Parathyroid adenoma (tissue), 2 donors: ENCODE results near the gene CACNA1C.
"Not testable (repeated sequence)": the region's sequence is repeated elsewhere in the genome, so short reads cannot be mapped to it uniquely, and the experiment has no call there.

Experiments used
- H2AFZ ChIP-seq: fragments of 300-600 bp; sonication (generic); one replicate; pipeline ENCODE4 v1.7.0; 2017; ENCODE audit warnings: antibody characterized with exemption, mild to moderate bottlenecking
- H3K27ac ChIP-seq: fragments of 300-600 bp; sonication (generic); one replicate; pipeline ENCODE4 v1.7.0; 2017
- H3K27me3 ChIP-seq: fragments of 300-600 bp; sonication (generic); one replicate; pipeline ENCODE4 v1.7.0; 2017; ENCODE audit warnings: low read length; ENCODE audit not compliant: control insufficient read depth, insufficient read depth
- H3K36me3 ChIP-seq: fragments of 300-600 bp; sonication (generic); one replicate; pipeline ENCODE4 v1.7.0; 2017; ENCODE audit warnings: low read length; ENCODE audit not compliant: control insufficient read depth, insufficient read depth
- H3K4me1 ChIP-seq: fragments of 300-600 bp; sonication (generic); one replicate; pipeline ENCODE4 v1.7.0; 2017; ENCODE audit warnings: control low read depth
- H3K4me2 ChIP-seq: fragments of 300-600 bp; sonication (generic); one replicate; pipeline ENCODE4 v1.7.0; 2017; ENCODE audit warnings: low read length
- H3K4me3 ChIP-seq: fragments of 300-600 bp; sonication (generic); one replicate; pipeline ENCODE4 v1.7.0; 2017; ENCODE audit warnings: low read depth, low read length
- H3K79me2 ChIP-seq: fragments of 300-600 bp; sonication (generic); one replicate; pipeline ENCODE4 v1.7.0; 2017; ENCODE audit warnings: control low read depth
- H3K9ac ChIP-seq: fragments of 300-600 bp; sonication (generic); one replicate; pipeline ENCODE4 v1.7.0; 2017; ENCODE audit warnings: mild to moderate bottlenecking
- H3K9me3 ChIP-seq: fragments of 300-600 bp; sonication (generic); one replicate; pipeline ENCODE4 v1.7.0; 2017; ENCODE audit warnings: low read length; ENCODE audit not compliant: control insufficient read depth
- CTCF ChIP-seq: fragments of 300-600 bp; sonication (generic); IDR thresholded peaks from one replicate; pipeline ENCODE4 v1.7.0; 2017; ENCODE audit warnings: antibody characterized with exemption, mild to moderate bottlenecking
- donor health status: primary hyperparathyroidism.

CACNA1C gene

GRCh38 chr12:2737656-2738241 lies 685.0 kb downstream of the CACNA1C start:
- TF ChIP-seq CTCF: no peak

GRCh38 chr12:2739069-2739468 lies 686.3 kb downstream of the CACNA1C start:
- H3K79me2 ChIP-seq: no peaks in the 10 kb centered on the region
- no peak overlapping the region for H3K9ac ChIP-seq
- H3K9me3 ChIP-seq: no peaks in the 10 kb centered on the region

More at GRCh38 chr12:2737656-2738241, 685.0 kb downstream of the CACNA1C start:
- H2AFZ ChIP-seq: no peak overlapping the region
- H3K27me3 ChIP-seq: no peaks in the 10 kb centered on the region
- H3K79me2 ChIP-seq: no peaks in the 10 kb centered on the region
- H3K9ac ChIP-seq: no peak overlapping the region
- no peak overlapping the region for H3K4me3 ChIP-seq
- no peaks in the 10 kb centered on the region for H3K36me3 ChIP-seq
- H3K27ac ChIP-seq: no peak overlapping the region
- H3K4me2 ChIP-seq: no peak overlapping the region
- H3K4me1 ChIP-seq: peaks cover 16% of the 10 kb centered on the region
- no peaks in the 10 kb centered on the region for H3K9me3 ChIP-seq

GRCh38 chr12:2739832-2740641 lies 687.2 kb downstream of the CACNA1C start:
- H3K79me2 ChIP-seq: no peaks in the 10 kb centered on the region
- no peaks in the 10 kb centered on the region for H3K27me3 ChIP-seq
- peak; percentile 65 for TF ChIP-seq CTCF
- no peak overlapping the region for H3K4me3 ChIP-seq
- no peaks in the 10 kb centered on the region for H3K9me3 ChIP-seq
- no peak overlapping the region for H3K9ac ChIP-seq
- H3K36me3 ChIP-seq: no peaks in the 10 kb centered on the region
- peaks cover 2% of the 10 kb centered on the region for H3K4me1 ChIP-seq
- no peak overlapping the region for H3K27ac ChIP-seq
- no peak overlapping the region for H3K4me2 ChIP-seq
- no peak overlapping the region for H2AFZ ChIP-seq

More at GRCh38 chr12:2739069-2739468, 686.3 kb downstream of the CACNA1C start:
- H3K4me2 ChIP-seq: no peak overlapping the region
- no peak for TF ChIP-seq CTCF
- H3K4me1 ChIP-seq: peaks cover 5% of the 10 kb centered on the region
- no peak overlapping the region for H3K27ac ChIP-seq
- no peak overlapping the region for H3K4me3 ChIP-seq
- H3K36me3 ChIP-seq: no peaks in the 10 kb centered on the region
- no peaks in the 10 kb centered on the region for H3K27me3 ChIP-seq
- H2AFZ ChIP-seq: no peak overlapping the region

GRCh38 chr12:2742037-2742436 lies 689.2 kb downstream of the CACNA1C start:
- H2AFZ ChIP-seq: not testable (repeated sequence)

GRCh38 chr12:2743478-2743877 lies 690.7 kb downstream of the CACNA1C start:
- H3K79me2 ChIP-seq: no peaks in the 10 kb centered on the region
- H3K36me3 ChIP-seq: no peaks in the 10 kb centered on the region
- no peak overlapping the region for H3K4me2 ChIP-seq
- no peak overlapping the region for H2AFZ ChIP-seq
- no peak for TF ChIP-seq CTCF
- no peak overlapping the region for H3K27ac ChIP-seq
- H3K4me1 ChIP-seq: peaks cover 2% of the 10 kb centered on the region
- no peak overlapping the region for H3K4me3 ChIP-seq
- H3K9me3 ChIP-seq: no peaks in the 10 kb centered on the region
- no peaks in the 10 kb centered on the region for H3K27me3 ChIP-seq
- H3K9ac ChIP-seq: no peak overlapping the region

More at GRCh38 chr12:2742037-2742436, 689.2 kb downstream of the CACNA1C start:
- H3K4me2 ChIP-seq, H3K36me3 ChIP-seq, H3K27ac ChIP-seq, H3K4me3 ChIP-seq, H3K4me1 ChIP-seq, H3K9ac ChIP-seq, H3K79me2 ChIP-seq, H3K27me3 ChIP-seq, H3K9me3 ChIP-seq: not testable (repeated sequence)
